HepG2 (cell line): ENCODE data around the gene ARHGAP9. TPM values are rescaled to one million over a fixed set of nuclear protein-coding genes. Genes with fewer than 3 reads are reported as not detected.

Source experiments
- AGO1 ChIP-seq: fragments of 200-400 bp; formaldehyde crosslinking; IDR thresholded peaks from 2 replicates; pipeline ENCODE4 v1.6.1; 2017; ENCODE audit warnings: mild to moderate bottlenecking, low read depth, low read length, moderate library complexity; ENCODE audit not compliant: poor library complexity, severe bottlenecking
- ELK4 ChIP-seq: sonication (generic); formaldehyde crosslinking; IDR thresholded peaks from 2 replicates; pipeline ENCODE4 v1.9.0; 2021; ENCODE audit warnings: missing genetic modification reagents, borderline replicate concordance
- EP300 ChIP-seq, 3 experiments: sonication (generic) in 1 of 3; formaldehyde crosslinking in 1 of 3; IDR thresholded peaks; 2 replicates each; pipeline versions ENCODE4 v1.5.1 to v1.6.1; 2011 to 2020; ENCODE audit warnings: low read depth in 2 of 3, low read length in 2 of 3, borderline replicate concordance in 1 of 3, improper control_type of control experiment in 1 of 3, mild to moderate bottlenecking in 1 of 3, missing genetic modification reagents in 1 of 3, moderate library complexity in 1 of 3
- GATAD2A ChIP-seq: IDR thresholded peaks from 2 replicates; pipeline ENCODE4 v1.6.1; 2016
- GPN1 ChIP-seq: sonication (generic); formaldehyde crosslinking; IDR thresholded peaks from 2 replicates; pipeline ENCODE4 v1.5.1; 2020; ENCODE audit warnings: missing genetic modification reagents, borderline replicate concordance
- HMGXB4 ChIP-seq, 2 experiments: sonication (generic) in 1 of 2; formaldehyde crosslinking in 1 of 2; IDR thresholded peaks; 2 replicates each; pipeline versions ENCODE4 v1.4.0 to v1.6.1; 2018 to 2020; ENCODE audit warnings: missing genetic modification reagents in 2 of 2, borderline replicate concordance in 1 of 2, low read depth in 1 of 2, mild to moderate bottlenecking in 1 of 2, missing biosample characterization in 1 of 2
- KLF9 ChIP-seq: IDR thresholded peaks from 2 replicates; pipeline ENCODE4 v1.6.1; 2016; ENCODE audit warnings: low read depth
- MEF2D ChIP-seq: sonication (generic); formaldehyde crosslinking; IDR thresholded peaks from 2 replicates; pipeline ENCODE4 v1.5.1; 2020; ENCODE audit warnings: mild to moderate bottlenecking, missing genetic modification reagents
- PHF5A ChIP-seq: IDR thresholded peaks from one replicate; pipeline ENCODE4 v1.6.1; 2018; ENCODE audit warnings: low read depth, missing genetic modification reagents; ENCODE audit not compliant: unreplicated experiment
- PITX1 ChIP-seq: sonication (generic); formaldehyde crosslinking; IDR thresholded peaks from 2 replicates; pipeline ENCODE4 v1.5.1; 2020; ENCODE audit warnings: mild to moderate bottlenecking, missing genetic modification reagents
- POLR2A ChIP-seq, 2 experiments: IDR thresholded peaks; 2 replicates each; pipeline ENCODE4 v1.6.1; 2011; ENCODE audit warnings: low read depth in 2 of 2, low read length in 2 of 2, mild to moderate bottlenecking in 1 of 2, moderate library complexity in 1 of 2; ENCODE audit not compliant: insufficient read depth in 1 of 2
- PRDM4 ChIP-seq: sonication (generic); formaldehyde crosslinking; IDR thresholded peaks from 2 replicates; pipeline ENCODE4 v1.9.0; 2021; ENCODE audit warnings: missing genetic modification reagents, borderline replicate concordance
- RARA ChIP-seq: IDR thresholded peaks from 2 replicates; pipeline ENCODE4 v1.6.1; 2016; ENCODE audit warnings: missing genetic modification reagents, missing compliant biosample characterization
- SMARCC2 ChIP-seq: fragments of 450-650 bp; IDR thresholded peaks from 2 replicates; pipeline ENCODE4 v1.6.1; 2017; ENCODE audit warnings: antibody characterized with exemption, mild to moderate bottlenecking
- SOX5 ChIP-seq: IDR thresholded peaks from 2 replicates; pipeline ENCODE4 v1.6.1; 2016; ENCODE audit warnings: borderline replicate concordance
- SP4 ChIP-seq: sonication (generic); formaldehyde crosslinking; IDR thresholded peaks from 2 replicates; pipeline ENCODE4 v1.8.1; 2023; ENCODE audit warnings: mild to moderate bottlenecking, missing genetic modification reagents
- USF2 ChIP-seq, 2 experiments: sonication (generic) in 1 of 2; formaldehyde crosslinking in 1 of 2; IDR thresholded peaks; 2 replicates each; pipeline versions ENCODE4 v1.5.1 to v1.6.1; 2011 to 2020; ENCODE audit warnings: borderline replicate concordance in 1 of 2, low read depth in 1 of 2, low read length in 1 of 2, mild to moderate bottlenecking in 1 of 2, missing genetic modification reagents in 1 of 2, moderate library complexity in 1 of 2
- YEATS2 ChIP-seq: sonication (generic); formaldehyde crosslinking; IDR thresholded peaks from 2 replicates; pipeline ENCODE4 v1.4.0; 2020; ENCODE audit warnings: missing genetic modification reagents, borderline replicate concordance
- ZMYM2 ChIP-seq: sonication (generic); formaldehyde crosslinking; IDR thresholded peaks from 2 replicates; pipeline ENCODE4 v1.8.0; 2022; ENCODE audit warnings: mild to moderate bottlenecking, missing genetic modification reagents
- ZNF567 ChIP-seq: sonication (generic); formaldehyde crosslinking; IDR thresholded peaks from 2 replicates; pipeline ENCODE4 v1.8.1; 2023; ENCODE audit warnings: mild to moderate bottlenecking, missing genetic modification reagents, borderline replicate concordance
- polyA plus RNA-seq, 8 experiments: library from polyadenylated mRNA; depleted of rRNA in 3 of 8; stranded (reverse) in 7 of 8; unstranded in 1 of 8; fragments of >200 nt; fragmentation: Illumina TruSeq in 4 of 8; extraction: Trizol in 4 of 8; gene quantifications; 2 replicates each; pipeline versions ENCODE4 v1.2.1 to v1.2.3, GENCODE V29; 2011 to 2016; ENCODE audit warnings: low read depth in 4 of 8, missing spikeins in 1 of 8, mixed read lengths in 1 of 8; ENCODE audit not compliant: insufficient read depth in 1 of 8
- total RNA-seq, 5 experiments: library from RNA; depleted of rRNA; stranded (reverse); fragments of >200 nt; fragmentation: Illumina TruSeq; extraction: Trizol; gene quantifications; 2 replicates each; pipeline ENCODE4 v1.2.3, GENCODE V29; 2016; ENCODE audit warnings: low read depth in 1 of 5

ARHGAP9 gene
- total and polyA plus RNA-seq, 2 of the 13 experiments (the other 11 are each of a cell fraction or from before 2014, with no cell fraction given): 0.18 to 1.2 TPM

- TF ChIP-seq ELK4 (CRISPR knock-in tag) (no peak), GATAD2A (CRISPR knock-in tag) (0 out of 2 replicates have a peak, but pooled peaks have one; percentile 20), ZNF567 (CRISPR knock-in tag) (peak; percentile 27; the same call in 1 of the 2 replicates), SMARCC2 (no peak), RARA (CRISPR knock-in tag) (0 out of 2 replicates have a peak, but pooled peaks have one; percentile 30), SOX5 (CRISPR knock-in tag) (0 out of 2 replicates have a peak, but pooled peaks have one; percentile 20), PRDM4 (no peak), PHF5A (no peak), YEATS2 (CRISPR knock-in tag) (peak; percentile 31; the same call in 1 of the 2 replicates), HMGXB4 (CRISPR knock-in tag; IDR thresholded peaks at IDR 0.05; ENCODE audit: borderline replicate concordance in 1 of 2, low read depth in 1 of 2) (peak in 1 of 2 experiments; percentile 57; a peak in 1 of 4 replicates), ZMYM2 (CRISPR knock-in tag) (no peak), AGO1 (no peak), PITX1 (CRISPR knock-in tag) (0 out of 2 replicates have a peak, but pooled peaks have one; percentile 35), KLF9 (0 out of 2 replicates have a peak, but pooled peaks have one; percentile 52), SP4 (CRISPR knock-in tag) (no peak), EP300 (IDR thresholded peaks at IDR 0.05; ENCODE audit: low read depth in 2 of 2, low read length in 2 of 2) (peak in 1 of 2 experiments; percentile 5; a peak in 1 of 4 replicates), EP300 (CRISPR knock-in tag; IDR thresholded peaks at IDR 0.05; ENCODE audit: borderline replicate concordance) (0 out of 2 replicates have a peak, but pooled peaks have one; percentile 8), MEF2D (CRISPR knock-in tag) (no peak), USF2 (IDR thresholded peaks at IDR 0.05; ENCODE audit: low read depth, low read length) (no peak), USF2 (CRISPR knock-in tag; IDR thresholded peaks at IDR 0.05; ENCODE audit: borderline replicate concordance) (no peak), POLR2A (IDR thresholded peaks at IDR 0.05; ENCODE audit: insufficient read depth in 1 of 2, low read depth in 2 of 2, low read length in 2 of 2) (no peak), GPN1 (CRISPR knock-in tag) (no peak)
These were observed 26.6 kb downstream of the ARHGAP9 start (continued) for GRCh38 chr12:57452937-57453509.
